HS-5 (cell line): ENCODE results near the gene INF2.
"Not testable (repeated sequence)": the region's sequence is repeated elsewhere in the genome, so short reads cannot be mapped to it uniquely, and the experiment has no call there.

ENCODE experiments used
- DNase-seq: peaks from one replicate; pipeline ENCODE4 v3.0.0-alpha.2; 2012; ENCODE audit warnings: low read depth

Gene INF2

DNA sequence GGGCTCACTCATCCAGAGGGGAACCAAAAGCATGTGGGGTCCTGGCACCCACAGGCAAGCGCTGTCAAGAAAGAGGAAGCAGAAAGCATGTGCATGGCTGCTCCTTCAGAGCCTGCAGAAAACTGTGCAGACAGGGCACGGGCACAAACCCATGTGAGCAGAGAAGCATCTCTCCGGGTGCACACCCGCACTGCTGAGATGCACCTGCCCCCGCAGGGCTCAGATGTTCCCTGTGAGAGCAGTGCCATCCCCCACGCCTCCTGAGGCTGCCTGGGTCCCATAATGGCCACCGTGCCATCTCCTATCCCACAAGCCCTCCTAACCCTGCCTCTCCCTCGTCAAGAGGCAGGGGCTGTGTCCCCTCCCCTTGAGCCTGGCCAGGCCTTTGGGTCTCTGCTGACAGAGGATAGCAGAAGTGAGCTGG lies 32.3 kb upstream of the INF2 start:
- DNase-seq: no peak

DNA sequence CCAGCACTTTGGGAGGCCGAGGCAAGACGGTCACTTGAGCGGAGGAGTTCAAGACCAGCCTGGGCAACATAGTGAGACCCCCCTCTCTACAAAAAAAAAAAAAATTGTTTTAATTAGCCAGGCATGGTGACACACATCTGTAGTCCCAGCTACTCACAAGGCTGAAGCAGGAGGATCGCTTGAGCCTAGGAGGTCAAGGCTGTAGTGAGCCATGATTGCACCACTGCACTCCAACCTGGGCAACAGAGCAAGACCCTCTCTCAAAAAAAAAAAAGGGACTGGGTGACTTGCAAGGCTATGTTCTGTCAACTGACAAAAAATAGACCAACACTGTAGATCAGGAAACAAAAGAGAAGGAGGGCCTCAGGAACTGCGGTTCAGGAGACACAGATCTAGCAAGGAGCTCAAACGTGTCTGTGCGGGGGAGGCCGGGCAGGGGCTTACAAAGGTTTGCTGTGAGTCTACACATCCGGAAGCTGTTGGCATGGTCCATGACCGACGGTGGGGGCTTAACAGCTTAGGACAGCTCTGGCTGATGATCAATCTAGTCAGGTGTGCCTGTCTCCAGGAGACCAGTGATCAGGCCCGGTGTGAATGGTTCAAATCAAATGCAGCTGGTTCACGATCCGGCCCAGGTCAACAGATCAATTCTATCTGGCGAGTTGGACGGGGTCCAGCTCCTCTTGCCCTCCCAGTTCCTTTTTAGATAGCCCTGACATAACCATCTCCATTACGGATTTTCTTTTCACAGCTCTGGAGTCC lies 31.7 kb upstream of the INF2 start:
- DNase-seq: no peak

DNA sequence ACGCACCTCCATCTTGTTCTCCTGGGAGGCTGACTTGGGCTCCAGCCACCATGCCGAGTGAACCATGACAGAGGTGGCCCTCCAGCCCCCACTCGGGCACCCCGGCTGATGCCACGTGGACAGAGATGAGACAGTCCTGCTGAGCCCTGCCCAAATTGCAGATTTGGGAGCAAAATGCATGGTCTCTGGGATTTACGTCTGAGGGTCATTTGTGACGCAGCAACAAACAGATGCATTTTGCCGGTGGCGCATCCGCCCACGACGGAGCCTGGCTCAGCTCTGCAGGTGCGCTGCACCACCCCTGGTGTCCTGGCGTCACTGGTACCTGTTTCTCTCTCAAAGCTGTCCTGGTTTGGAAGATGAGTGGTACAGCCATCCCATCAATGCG lies 31.1 kb upstream of the INF2 start:
- no peak for DNase-seq

DNA sequence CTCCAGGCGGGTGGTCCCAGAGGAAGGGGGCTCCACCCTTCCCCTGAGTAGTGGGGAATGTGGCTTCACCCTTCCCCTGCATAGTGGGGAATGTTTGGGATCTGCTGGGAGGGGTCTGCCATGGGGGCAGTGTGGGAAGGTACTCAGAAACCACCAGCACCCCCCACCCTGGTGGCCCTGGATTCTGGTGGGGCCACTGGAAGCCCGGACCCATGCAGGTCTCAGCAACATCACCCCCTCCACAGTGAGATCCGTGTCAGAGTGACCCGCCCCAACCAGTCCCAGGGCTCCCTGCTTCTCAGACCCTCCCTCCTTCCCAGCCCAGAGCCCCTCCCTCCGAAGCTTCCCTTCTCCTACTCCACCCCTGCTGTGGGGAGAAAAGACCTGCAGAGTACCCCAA lies 30.3 kb upstream of the INF2 start:
- DNase-seq: no peak

DNA sequence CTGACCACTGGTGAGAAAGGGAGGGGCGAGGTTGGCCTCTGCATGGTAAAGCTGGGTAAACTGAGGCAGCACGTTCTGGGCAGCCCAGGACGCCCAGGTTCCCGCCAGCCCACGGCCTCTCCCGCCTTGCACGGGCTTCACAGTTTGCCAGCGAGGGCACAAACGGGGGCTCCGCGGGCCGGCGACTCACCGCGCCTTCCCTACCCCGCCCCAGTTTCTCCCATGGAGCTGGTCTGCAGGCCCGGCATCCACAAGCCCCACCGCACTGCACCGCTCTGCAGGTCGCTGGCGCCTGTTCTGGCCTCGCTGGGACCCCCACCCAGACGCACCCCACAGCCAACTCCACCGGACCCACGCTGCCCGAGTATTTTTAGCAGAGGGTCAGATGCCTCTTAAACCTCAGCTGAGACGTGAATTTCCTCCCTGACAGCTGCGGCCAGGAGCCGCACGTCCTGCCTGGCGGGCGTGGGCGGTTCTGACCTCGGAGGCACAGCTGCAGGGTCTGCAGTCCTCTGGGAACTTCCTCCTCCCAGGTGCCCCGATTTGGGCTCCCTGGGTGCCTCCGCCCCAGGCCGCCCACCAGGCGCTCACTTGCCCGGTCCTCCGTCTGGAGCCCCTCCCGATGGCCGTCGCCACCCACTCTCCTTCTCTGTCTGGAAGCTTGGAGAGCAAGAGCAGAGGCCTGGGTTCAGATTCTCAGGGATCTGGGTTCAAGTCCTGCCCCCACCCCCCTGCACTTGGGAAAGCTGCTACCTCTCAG lies 29.5 kb upstream of the INF2 start:
- DNase-seq: no peak

DNA sequence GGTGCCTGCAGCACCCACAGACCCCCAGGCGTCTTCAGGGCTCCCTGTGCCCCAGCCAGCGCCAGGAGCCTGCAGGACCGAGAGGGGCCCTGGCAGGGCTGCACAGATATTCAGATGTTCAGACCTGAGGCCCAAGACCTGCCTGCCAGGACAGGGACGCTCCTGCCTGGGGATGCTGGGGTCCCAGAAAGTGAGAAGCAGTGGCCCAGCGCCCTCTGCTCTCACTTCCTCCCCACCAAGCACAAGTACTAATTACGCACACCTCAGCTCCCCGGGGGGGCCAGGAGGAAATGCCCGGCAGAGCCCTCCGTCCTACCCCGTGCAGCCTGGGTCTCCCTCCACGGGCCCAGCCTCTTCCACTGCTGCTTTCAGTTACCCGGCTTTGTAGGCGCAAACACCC lies 28.8 kb upstream of the INF2 start:
- no peak for DNase-seq

DNA sequence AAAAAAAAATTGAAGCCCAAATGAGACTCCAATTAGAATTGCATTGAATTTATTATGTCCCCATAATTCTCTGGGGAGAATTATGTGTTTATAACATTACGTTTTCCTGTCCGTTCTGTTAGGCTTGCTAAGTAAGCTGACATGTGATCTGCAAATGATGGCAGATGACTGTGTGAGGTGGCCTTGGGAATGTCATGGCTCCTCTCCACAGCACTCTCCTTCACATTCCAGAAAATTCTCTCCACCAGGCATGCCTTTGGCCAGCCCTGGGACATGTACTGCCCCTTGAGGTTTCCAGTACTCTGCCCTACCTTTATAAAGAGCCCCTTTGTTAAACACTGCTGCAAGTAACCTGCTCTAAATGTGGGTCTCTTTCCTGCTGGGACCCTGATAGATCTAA lies 28.3 kb upstream of the INF2 start:
- DNase-seq: no peak

DNA sequence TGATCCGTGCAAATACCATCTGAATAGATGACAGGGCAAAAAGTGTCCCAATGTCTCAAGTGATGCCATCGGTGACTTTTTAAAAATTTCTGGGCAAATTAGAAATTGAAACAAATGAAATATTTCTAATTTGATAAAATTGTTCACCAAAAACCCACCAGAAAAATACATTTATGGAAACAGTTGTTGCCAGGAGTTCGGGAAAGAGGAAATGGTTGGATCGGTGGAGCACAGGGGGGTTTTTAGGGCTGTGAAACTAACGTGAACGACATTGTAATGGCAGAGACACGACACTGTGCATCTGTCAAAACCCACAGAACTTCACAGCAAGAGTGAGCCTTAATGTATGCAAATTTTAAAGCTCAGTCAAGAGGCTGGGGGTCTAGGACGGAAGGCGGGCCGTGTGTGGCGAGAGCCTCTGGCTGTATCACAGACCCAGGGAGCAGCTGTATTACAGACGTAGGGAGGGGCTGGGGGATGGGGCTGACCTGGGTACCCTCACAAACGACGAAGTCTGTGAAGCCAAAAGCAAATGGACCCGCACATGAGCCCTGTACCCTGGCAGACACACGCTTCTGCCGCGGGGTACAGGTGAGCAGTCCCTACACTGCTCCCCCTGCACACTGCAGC lies 27.8 kb upstream of the INF2 start:
- not testable (repeated sequence) for DNase-seq

DNA sequence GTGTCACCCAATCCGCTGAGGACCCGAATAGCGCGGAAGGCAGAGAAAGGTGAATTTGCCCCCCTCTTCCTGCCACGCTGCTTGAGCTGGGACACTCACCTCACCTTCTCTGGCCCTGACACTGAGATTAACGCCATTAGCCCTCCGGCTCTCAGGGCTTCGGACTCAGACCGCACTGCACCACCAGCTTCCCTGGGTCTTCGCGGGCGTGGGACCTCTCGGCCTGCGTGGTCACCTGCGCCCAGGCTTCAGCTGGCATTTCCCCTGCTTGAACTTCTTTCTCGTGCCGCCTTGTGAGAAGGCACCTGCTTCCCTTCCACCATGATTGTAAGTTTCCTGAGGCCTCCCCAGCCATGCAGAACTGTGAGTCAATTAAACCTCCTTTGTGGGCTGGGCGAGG lies 26.9 kb upstream of the INF2 start:
- not testable (repeated sequence) for DNase-seq

DNA sequence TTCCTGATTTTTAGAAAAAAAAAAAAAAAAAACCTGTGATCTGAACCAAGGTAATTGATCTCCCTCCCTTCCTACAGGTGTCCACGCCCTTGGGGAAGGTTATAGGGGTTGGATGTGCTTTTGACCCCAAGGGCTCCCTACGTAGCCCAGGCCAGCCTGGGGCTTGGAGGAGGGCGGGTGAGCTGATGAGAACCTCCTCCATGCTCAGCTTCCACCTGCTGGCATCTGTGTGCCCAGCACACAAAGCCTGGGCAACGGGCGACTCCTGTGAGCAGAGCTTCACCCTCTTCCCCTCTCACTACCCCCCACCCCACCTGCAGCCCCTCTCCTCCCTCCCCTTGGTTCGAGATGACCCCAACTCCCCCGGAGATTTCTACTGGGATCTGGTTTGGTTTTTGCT lies 25.3 kb upstream of the INF2 start:
- DNase-seq: no peak

DNA sequence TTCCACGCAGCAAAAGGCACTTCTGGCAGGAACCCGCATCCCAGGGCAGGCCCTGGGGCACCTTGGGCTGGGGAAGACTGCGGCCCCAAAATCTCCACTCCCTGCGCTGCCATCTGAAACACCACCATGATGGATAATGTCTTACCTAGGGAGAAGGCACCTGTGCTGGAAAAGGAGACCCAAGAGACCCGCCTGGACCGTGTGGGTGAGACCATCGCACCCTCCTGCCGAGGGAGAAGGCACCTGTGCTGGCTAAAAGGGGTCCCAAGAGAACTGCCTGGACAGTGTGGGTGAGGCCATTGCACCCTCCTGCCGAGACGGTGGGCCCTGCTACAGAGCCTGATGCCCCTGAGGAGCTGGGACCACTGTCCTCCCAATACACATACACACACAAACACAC lies 24.8 kb upstream of the INF2 start:
- no peak for DNase-seq

DNA sequence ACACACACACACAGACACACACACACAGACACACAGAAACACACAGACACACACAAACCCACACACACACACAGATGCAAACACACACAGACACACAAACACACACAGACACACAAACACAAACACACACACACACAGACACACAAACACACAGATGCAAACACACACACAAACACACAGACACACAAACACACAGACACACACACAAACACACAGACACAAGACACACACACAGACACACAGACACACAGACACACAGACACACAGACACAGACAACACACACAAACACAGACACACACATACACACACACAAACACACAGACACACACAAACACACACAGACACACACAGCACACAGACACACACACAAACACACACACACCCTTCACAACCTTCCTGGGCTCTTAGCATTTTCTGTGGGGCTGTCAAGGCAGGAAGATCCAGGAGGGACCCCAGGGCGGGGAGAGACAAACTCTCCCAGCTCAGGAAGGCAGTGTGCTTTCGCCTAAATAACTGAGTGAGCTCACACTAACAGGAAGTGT lies 24.2 kb upstream of the INF2 start:
- DNase-seq: no peak

DNA sequence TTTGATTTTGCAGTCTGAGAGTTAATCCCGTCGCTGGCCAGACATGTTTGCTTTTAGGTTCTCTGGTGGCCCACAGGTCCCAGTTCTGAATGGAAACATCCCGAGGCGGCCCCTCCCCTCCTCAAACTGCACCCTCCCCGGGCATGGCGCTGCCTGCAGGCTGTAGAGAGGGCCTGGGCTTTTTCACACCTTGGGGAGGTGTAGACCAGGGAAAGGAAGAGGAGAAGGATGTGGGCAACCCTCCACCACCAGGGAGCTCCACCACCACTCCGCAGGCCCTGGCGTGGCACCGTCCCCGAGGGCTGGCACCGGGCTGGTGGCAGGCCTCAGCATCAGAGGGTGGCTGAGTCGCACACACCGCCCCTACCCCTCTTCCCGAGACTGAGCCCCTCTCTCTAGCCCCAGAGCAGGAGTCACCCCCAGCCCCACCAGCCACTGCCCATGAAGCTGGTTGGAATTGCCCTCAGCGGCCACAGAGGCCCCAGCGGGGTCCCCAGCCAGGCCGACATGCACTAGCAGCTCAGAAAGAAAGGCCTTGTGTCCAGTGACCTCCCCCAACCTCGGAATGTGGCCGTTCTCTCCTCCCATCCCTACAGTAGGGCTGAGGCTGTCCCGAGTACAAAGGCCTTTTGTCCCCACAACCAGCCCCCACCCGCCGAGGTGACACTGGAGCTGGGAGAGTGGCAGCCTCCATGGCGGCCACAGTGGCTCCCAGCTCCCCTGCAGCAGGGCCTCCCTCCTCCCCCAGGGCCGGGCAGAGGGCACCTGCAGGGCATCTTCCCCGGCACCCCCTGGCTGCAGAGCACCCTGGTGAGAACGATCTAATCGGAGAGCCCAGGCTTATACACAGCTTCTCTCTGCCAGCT lies 23.5 kb upstream of the INF2 start:
- DNase-seq: no peak

DNA sequence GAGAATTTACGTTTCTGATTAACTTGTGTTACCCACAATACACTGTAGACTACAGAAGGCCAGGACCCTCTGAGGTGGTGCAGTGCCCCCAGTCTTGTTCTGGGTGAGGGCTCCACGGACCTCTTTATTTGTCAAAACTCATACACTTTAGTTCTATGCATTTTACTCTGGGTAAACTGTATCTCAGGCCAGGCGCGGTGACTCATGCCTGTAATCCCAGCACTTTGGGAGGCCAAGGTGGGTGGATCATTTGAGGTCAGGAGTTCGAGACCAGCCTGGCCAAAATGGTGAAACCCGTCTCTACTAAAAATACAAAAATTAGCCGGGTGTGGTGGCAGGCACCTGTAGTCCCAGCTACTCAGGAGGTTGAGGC lies 22.9 kb upstream of the INF2 start:
- not testable (repeated sequence) for DNase-seq

DNA sequence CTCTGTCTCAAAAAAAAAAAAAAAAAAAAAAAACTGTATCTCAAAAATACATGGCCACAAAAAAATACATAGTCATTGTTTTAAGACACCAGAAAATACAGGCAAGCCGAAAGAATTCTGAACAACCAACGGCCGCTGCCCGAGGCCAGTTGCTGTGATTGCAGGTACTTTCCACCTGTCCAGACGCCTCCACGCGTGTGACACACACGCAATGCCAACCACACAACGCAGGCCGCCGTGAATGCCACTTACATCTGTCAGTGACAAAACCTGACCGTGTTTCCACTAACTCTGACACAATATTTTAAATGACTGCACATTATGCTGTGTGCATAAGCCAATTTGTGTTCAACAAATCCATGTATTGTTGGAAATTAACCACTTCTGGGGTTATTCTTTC lies 22.4 kb upstream of the INF2 start:
- DNase-seq: no peak

DNA sequence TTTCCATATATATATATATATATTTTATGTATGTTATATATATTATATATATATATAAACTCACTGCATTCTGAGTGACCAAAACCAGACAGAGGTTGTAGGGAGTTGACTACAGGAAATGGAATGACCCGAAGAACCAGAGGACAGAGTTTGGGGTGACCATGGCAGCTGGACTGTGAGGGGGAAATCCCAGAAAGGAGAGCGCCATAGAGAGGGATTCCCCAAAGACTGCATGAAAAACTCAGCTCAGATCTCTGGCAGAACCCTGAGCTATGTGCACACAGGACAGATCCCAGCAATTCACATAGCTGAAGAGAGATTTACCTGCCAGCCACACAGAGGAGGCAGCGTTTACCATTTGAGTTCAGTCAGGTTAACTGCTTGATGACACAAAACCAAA lies 19.7 kb upstream of the INF2 start:
- no peak for DNase-seq

DNA sequence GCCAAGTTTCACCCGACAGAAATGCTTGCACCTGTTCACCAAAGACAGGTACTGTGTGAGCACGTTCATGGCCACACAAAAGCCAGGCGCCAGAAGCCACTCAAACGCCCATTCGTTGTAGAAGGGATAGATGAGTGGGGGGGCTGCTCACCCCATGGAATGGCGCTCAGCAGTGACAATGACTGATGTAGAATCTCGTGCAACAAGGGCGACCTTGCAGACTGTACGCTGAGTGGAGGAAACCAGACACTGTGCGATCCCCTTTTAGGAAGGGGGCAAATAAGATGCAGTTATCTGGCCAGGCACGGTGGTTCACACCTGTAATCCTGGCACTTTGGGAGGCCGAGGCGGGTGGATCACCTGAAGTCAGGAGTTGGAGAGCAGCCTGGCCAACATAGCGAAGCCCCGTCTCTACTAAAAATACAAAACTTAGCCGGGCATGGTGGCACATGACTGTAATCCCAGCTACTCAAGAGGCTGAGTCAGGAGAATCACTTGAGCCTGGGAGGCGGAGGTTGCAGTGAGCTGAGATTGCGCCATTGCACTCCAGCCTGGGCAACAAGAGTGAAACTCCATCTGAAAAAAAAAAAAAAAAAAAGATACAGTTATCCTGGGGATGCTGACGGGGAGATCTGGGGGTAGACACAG lies 18.0 kb upstream of the INF2 start:
- not testable (repeated sequence) for DNase-seq

DNA sequence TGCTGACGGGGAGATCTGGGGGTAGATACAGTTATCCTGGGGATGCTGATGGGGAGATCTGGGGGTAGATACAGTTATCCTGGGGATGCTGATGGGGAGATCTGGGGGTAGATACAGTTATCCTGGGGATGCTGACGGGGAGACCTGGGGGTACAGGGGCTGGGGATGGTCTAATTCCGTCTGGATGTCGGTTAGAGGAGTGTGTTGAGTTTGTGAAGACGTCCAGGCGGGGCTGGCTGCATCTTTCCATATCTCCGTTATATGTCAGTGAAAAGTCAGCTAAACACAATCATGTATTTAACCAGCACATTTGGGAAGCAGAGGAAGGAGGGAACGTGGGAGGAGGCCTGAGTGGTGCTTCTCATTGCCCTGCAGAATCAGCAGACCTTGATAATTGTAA lies 17.3 kb upstream of the INF2 start:
- DNase-seq: not testable (repeated sequence)

DNA sequence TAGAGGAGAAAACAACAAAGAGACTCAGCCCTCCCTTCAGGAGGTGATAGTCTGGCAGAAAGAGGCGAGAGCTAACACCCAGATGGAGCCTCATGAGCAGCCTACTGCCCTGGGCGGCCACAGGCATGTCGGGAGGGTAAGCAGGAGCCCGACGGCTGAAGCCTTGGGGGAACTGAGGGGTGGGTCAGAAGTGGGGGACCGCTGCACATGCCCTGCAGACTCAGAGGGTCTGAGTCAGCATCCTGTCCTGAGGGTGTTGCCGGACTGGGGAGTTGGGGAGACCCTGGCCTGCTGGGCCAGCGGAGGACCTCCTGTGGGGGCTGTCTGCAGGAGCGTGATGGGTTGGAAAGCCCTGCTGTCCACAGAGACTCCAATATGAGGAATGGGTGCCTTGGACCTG lies 15.9 kb upstream of the INF2 start:
- no peak for DNase-seq

DNA sequence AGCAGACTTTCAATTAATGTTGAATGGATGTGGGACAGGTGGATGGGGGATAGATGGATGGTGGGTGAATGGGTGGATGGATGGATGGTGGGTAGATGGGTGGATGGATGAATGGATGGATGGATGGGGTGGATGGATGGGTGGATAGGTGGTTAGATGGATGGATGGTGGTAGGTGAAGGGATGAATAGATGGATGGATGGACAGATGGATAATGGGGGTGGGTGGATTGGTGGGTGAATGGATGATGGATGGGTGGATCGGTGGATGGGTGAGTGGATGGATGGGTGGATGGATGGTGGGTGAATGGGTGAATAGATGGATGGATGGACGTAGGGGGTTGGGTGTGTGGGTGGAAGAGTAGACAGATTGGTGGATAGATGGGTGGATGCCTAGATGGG lies 14.0 kb upstream of the INF2 start:
- no peak for DNase-seq

DNA sequence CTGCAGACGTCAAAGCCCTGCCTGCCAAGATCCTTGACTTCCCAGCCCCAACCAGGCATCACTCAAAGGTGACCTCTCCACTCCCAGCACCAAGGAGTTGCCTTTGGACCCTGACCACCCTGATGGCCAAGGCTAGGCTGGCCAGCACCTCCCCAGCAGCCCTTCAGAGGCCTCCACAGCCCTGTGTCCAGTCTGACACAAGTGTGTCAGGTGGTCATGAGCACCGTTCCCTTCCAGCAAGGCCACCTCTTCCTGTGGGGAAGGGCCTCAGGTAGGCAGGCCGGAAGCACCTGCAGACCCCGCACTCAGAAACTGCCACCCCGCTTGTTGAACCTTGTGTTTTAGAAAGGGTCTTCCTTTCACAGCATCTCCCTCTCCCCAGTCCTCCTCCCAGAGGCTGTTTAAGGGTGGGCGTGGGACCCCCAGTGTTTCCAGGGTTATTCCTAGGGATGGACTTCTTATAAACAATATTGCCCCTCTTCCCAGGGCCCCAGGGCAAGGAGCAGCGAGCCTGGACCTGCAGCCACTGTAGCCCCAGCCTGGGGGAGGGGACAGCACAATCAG lies 13.2 kb upstream of the INF2 start:
- no peak for DNase-seq
